Upper lobe of left lung (tissue), 4 donors: ENCODE measurements around the gene PRCD.

Experiments used
- EP300 ChIP-seq, 4 donors: sonication (generic); formaldehyde crosslinking; IDR thresholded peaks; one replicate each; pipeline ENCODE4 v1.5.1; 2017; ENCODE audit warnings: antibody characterized with exemption in 4 of 4, control low read depth in 2 of 4
- POLR2A ChIP-seq, 4 donors: fragments of 450-650 bp; IDR thresholded peaks; one replicate each; pipeline ENCODE4 v1.5.1; 2016 to 2017; ENCODE audit warnings: antibody characterized with exemption in 4 of 4, mild to moderate bottlenecking in 2 of 4
- POLR2AphosphoS5 ChIP-seq, 2 donors: sonication (generic); formaldehyde crosslinking; IDR thresholded peaks; one replicate each; pipeline ENCODE4 v1.5.1; 2017; ENCODE audit warnings: antibody characterized with exemption in 2 of 2
- TF ChIP-seq, protein P1 (sequence below), 6 experiments: fragments of 450-650 bp in 4 of 6; fragments of 200-600 bp in 2 of 6; sonication (generic) in 2 of 6; IDR thresholded peaks; one replicate each; pipeline ENCODE4 v1.5.1; 2016 to 2019; ENCODE audit warnings: antibody characterized with exemption in 6 of 6

DNA sequence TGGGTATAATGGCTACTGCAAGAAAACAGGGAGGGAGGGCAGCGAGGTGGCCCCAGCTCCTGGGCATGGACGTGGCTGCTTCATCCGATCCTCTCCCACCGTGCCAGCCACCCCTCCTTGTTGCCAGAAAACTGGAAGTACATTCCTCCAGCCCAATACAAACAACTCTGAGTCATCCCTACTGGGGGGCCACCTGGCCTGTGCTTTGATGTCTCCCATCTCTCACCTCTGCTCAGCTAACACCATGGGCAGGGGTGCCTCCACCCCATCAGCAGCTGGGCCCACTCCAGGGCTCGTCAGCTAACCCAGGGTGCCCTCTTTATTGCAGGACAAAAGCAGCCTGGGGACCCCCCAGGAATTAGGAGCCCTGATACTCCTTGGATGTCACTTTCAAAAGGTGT lies 40.6 kb upstream of the PRCD start:
- TF ChIP-seq, protein P1, sequence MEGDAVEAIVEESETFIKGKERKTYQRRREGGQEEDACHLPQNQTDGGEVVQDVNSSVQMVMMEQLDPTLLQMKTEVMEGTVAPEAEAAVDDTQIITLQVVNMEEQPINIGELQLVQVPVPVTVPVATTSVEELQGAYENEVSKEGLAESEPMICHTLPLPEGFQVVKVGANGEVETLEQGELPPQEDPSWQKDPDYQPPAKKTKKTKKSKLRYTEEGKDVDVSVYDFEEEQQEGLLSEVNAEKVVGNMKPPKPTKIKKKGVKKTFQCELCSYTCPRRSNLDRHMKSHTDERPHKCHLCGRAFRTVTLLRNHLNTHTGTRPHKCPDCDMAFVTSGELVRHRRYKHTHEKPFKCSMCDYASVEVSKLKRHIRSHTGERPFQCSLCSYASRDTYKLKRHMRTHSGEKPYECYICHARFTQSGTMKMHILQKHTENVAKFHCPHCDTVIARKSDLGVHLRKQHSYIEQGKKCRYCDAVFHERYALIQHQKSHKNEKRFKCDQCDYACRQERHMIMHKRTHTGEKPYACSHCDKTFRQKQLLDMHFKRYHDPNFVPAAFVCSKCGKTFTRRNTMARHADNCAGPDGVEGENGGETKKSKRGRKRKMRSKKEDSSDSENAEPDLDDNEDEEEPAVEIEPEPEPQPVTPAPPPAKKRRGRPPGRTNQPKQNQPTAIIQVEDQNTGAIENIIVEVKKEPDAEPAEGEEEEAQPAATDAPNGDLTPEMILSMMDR (IDR thresholded peaks at IDR 0.05), result no peak
- TF ChIP-seq POLR2A (IDR thresholded peaks at IDR 0.05) (peak in 1 of 4 donors; percentile 14), POLR2AphosphoS5 (IDR thresholded peaks at IDR 0.05) (no peak), EP300 (IDR thresholded peaks at IDR 0.05) (no peak)
